ENCODE measurements around the gene FTO. TPM values are rescaled to one million over a fixed set of nuclear protein-coding genes. Genes with fewer than 3 reads are reported as not detected.
"Not testable (repeated sequence)": the region's sequence is repeated elsewhere in the genome, so short reads cannot be mapped to it uniquely, and the experiment has no call there.

The FTO gene
- total RNA-seq, 1 donor from 2014 or later = 66.4 TPM

GRCh38 chr16:54171626-54172537 is 467.9 kb downstream of the FTO start:
- intact Hi-C loops (cut with micrococcal nuclease) = no loop called here

DNA sequence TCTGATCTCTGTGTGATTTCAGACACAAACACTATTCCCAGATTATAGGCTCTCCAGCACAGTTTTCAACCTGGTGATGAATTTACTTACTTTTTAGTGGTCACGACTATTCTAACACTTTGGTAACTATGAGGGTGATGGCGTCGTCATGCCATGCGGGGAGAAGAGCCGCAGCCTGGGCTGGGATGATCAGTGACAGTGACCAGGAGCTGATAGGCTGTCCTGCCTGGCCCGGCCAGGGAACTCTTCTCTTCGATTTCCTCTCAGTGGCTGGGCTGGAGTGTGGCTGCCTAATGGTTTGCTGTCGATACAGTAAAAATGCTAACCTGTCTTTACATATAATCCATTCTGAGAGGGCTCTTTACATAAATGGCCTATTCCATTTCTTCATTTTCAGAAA is 469.5 kb downstream of the FTO start:
- intact Hi-C loops (cut with micrococcal nuclease) = no loop called here

DNA sequence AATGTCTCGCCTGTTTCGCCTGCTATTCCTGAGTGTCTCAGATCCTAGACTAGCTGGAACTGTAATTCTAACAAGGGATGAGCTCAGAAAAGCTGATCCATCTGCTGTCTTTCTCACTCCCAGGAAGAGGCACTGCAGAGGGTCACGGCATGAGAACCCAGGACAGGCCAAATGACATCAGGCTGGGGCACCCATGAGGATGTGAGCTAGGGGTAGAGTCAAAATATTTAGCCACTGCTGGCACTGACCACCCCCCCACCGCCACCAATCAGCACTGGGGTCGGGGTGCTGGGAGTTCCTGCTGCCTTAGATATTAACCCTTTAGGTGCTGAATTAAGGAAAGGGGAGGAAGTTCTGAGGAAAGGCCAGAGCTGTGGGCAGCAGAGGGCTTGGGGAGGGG is 470.2 kb downstream of the FTO start:
- intact Hi-C loops (cut with micrococcal nuclease) = no loop called here

- intact Hi-C loops (cut with micrococcal nuclease) = no loop called here
Measured at GRCh38 chr16:54174750-54175149, 470.8 kb downstream of the FTO start.

GRCh38 chr16:54175169-54175551 is 471.2 kb downstream of the FTO start:
- intact Hi-C loops (cut with micrococcal nuclease) = no loop called here

GRCh38 chr16:54175552-54176375 is 471.8 kb downstream of the FTO start:
- intact Hi-C loops (cut with micrococcal nuclease) = no loop called here

DNA sequence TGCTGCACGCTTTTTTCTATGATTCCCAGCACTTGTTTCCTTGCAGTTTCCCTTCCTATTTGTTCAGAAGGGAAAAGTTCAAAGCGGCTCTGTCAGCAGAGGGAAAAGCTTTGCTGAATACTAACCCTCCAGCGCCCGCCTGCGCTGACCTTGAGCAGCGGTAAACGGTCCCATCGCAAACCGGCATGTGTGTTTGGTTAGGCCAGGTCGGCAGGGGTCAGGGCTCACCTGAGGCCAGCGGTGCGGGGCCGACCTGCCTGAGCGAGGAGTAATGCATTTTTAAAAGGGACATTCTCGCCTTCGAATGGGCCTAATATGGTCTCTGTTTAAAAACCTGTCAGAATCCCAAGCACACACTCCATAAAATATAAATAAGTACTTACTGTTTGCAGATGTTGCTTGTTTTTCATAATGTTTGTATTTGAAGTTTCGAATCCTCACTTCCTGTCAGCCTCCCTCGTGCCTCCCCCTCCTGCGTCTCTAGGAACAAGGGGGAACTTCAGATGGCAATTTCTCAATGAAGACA is 472.5 kb downstream of the FTO start:
- intact Hi-C loops (cut with micrococcal nuclease) = no loop called here

DNA sequence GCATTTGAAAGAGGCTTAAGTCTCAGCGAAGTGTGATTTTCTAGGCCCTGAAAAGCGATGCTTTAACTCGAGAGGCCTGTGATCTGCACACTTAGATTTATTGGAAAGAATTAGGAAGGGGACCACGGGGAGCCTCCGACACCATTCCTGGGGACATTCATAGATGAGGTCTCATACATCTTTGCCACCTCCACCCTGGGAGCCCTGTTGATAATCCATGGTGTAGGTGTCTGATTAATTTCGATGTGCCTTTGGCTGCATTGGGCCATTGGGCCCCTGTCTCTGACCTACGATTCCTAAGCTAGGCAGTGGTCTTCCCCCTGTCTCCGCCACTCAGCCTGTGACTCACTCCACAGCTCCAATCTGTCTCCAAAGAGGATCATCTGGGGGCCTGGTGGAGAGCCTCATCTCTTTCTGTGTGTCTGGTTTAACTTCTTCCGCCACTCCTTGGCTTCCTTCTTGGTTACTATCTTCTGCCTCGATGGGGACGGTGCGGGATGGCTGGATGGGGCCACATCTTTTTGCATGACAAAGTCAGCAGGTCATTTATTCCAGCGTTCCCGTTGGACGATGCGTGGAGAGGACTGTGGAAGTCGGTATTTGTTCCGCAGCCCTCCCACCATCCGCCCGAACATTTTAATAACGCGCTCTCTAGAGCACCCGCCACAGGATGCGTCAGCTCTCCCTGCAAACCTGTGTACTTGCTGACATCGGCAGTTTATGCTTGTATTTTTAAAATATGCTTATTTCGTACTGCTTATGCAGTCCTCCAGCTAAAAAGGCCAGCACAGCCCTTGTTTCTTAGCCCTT is 473.3 kb downstream of the FTO start:
- intact Hi-C loops (cut with micrococcal nuclease) = no loop called here

DNA sequence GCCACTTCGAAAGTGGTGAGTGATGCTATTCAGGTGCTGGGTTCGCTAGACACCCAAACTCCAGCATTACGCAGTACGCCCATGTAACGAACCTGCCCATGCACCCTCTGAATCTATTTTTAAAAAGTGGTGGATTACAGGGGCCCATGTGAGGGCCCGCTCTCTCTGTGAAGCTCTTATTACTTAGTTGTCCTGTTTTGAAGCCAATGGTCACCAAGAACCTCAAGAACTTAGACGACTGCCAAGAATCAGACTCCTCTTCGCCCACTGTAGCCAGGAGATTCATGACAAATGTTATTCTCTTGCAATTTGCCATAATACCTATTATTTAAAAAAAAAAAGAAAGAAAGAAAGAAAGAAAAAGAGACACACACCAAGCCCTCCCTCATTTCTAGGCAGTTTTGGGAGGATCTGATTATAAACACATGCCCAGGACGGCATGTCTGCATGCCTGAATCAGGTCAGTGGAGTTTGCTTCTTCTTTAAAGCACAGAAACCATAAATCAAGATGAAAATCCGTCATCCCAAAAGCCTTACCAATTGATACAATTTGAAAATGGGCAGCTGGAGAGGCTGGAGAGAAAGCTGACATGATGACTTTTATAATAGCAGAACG is 474.0 kb downstream of the FTO start:
- intact Hi-C loops (cut with micrococcal nuclease) = no loop called here

- intact Hi-C loops (cut with micrococcal nuclease) = no loop called here
Measured at GRCh38 chr16:54178478-54178976, 474.6 kb downstream of the FTO start.

GRCh38 chr16:54180421-54181359 is 476.7 kb downstream of the FTO start:
- intact Hi-C loops (cut with micrococcal nuclease) = no loop called here

DNA sequence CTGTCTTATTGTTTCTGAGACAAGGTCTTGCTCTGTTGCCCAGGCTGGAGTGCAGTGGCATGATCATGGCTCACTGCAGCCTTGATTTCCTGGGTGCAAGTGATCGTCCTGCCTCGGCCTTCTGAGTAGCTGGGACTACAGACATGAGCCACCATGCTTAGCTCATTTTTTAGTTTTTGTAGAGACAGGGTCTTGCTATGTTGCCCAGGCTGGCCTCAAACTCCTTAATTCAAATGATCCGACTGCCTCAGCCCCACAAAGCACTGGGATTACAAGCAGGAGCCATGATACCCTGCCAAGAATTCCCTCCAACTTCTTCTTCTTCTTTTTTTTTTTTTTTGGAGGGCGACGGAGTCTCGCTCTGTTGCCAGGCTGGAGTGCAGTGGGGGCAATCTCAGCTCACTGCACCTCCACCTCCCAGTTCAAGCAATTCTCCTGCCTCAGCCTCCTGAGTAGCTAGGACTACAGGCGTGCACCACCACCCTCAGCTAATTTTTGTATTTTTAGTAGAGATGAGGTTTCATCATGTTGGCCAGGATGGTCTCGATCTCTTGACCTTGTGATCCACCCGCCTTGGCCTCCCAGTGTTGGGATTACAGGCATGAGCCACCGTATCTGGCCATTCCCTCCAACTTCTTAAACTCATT is 477.9 kb downstream of the FTO start:
- intact Hi-C loops (cut with micrococcal nuclease) = not testable (repeated sequence)

DNA sequence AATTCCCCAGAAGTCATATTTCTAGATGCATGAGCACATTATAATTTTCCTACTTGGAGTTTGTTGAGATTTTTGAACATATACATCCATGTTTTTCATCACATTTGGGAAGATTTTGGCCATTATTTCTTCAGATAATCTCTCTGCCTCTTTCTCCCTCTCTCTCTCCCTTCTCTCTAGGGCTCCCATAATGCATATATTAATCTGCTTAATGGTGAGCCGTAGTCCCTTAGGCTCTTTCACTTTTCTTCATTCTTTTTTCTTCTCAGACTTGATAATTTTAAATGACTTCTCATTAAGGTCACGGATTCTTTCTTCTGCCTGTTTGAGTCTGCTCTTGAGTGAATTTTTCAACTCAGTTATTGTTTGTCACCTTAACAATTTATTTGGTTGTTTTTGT is 481.1 kb downstream of the FTO start:
- intact Hi-C loops (cut with micrococcal nuclease) = no loop called here

GRCh38 chr16:54191163-54191562 is 487.2 kb downstream of the FTO start:
- intact Hi-C loops (cut with micrococcal nuclease) = loop anchor here (10.0 kb wide), 1 partner anchor 296 kb away; no protein-coding TSS in a partner anchor

DNA sequence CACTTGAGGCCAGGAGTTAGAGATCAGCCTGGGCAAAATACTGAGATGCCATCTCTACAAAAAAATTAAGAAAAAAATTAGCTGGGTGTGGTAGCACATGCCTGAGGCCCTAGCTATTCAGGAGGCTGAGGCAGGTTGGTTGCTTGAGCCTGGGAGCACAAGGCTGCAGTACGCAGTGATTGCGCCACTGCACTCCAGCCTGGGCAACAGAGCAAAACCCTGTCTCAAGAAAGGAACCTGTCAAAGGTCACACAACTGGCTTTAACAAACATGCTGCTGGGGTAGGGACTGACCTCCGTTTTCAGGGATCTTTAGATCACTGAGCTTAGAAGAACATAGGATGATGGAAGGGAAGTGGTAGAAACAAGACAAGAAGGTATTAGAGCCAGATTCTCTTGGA is 487.6 kb downstream of the FTO start:
- intact Hi-C loops (cut with micrococcal nuclease) = loop anchor here (10.0 kb wide), 1 partner anchor 297 kb away; no protein-coding TSS in a partner anchor

DNA sequence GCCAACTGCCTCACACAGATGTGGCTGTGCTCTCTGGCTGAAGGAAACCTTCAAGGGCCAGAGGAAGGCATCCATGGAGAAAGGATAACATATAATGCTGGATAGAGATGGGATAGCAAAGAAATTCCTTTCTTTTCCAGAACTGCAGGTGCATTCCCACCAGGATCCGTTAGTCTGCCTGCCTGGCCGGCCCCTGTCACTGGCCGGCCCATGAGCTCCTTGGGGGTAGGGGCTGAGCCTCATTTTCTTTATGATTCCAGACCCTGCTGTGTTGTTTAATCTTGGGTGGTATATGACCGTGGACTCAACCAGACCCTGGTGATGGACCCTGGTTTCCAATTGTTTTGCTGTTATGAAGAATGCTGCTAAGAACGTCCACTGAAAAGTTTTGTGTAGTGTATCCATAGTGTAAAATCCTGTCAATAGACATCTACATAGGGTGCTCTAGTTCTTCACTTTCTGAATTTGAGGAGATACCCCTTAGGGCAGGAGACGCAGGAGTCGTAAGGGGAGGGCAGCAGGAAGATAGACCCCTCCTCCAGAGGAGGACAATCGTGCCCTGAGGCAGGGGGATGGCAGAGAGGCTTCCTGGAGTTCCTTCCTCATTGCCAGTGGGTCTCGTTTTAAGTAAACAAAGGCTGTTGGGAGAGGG is 489.2 kb downstream of the FTO start:
- intact Hi-C loops (cut with micrococcal nuclease) = loop anchor here (10.0 kb wide), 1 partner anchor 298 kb away; no protein-coding TSS in a partner anchor

GRCh38 chr16:54193665-54194333 is 489.8 kb downstream of the FTO start:
- intact Hi-C loops (cut with micrococcal nuclease) = loop anchor here (10.0 kb wide), 1 partner anchor 299 kb away; no protein-coding TSS in a partner anchor

GRCh38 chr16:54194334-54194743 is 490.4 kb downstream of the FTO start:
- intact Hi-C loops (cut with micrococcal nuclease) = loop anchor here (10.0 kb wide), 1 partner anchor 300 kb away; no protein-coding TSS in a partner anchor
